ENCODE results near the gene PCDHGA12. TPM values are rescaled to one million over a fixed set of nuclear protein-coding genes. Genes with fewer than 3 reads are reported as not detected.
A peak's percentile ranks its signal among the peaks of the same experiment; 100 is the strongest.

The PCDHGA12 gene
- total RNA-seq, 2 donors from 2014 or later, result 1.4 to 4.1 TPM

- DNase-seq, result peak; percentile 93
- Histone ChIP-seq H3K27ac (ENCODE audit: low read depth, low read length) (no peak overlapping the region), H3K4me1 (ENCODE audit: control insufficient read depth, insufficient read depth, low read length) (peaks cover 3% of the 10 kb centered on the region), H3K27me3 (ENCODE audit: control insufficient read depth, insufficient read depth, low read length, poor library complexity, severe bottlenecking) (peaks cover 12% of the 10 kb centered on the region), H3K4me3 (ENCODE audit: low read length) (no peak overlapping the region), H3K9me3 (ENCODE audit: control insufficient read depth, low read length) (no peaks in the 10 kb centered on the region), H3K36me3 (ENCODE audit: control insufficient read depth, insufficient read depth, low read length) (no peaks in the 10 kb centered on the region), H3K9ac (ENCODE audit: extremely low read depth, low read length, poor library complexity, severe bottlenecking) (no peak overlapping the region)
- Mint-ChIP-seq H3K27me3 (ENCODE audit: insufficient read depth) (peaks cover 31% of the 10 kb centered on the region), H3K9me3 (no peaks in the 10 kb centered on the region), H3K27ac (no peak overlapping the region), H3K4me1 (peaks cover 17% of the 10 kb centered on the region), H3K4me3 (peak overlapping the region; percentile 19), H3K36me3 (ENCODE audit: low read depth) (peaks cover 11% of the 10 kb centered on the region)
- WGBS, 2 experiments (ENCODE audit: insufficient coverage in 1 of 2, insufficient read length in 1 of 2), result 94 to 96% methylated on average over 15 to 20 of the region's 20 CpGs
- TF ChIP-seq, protein P1, sequence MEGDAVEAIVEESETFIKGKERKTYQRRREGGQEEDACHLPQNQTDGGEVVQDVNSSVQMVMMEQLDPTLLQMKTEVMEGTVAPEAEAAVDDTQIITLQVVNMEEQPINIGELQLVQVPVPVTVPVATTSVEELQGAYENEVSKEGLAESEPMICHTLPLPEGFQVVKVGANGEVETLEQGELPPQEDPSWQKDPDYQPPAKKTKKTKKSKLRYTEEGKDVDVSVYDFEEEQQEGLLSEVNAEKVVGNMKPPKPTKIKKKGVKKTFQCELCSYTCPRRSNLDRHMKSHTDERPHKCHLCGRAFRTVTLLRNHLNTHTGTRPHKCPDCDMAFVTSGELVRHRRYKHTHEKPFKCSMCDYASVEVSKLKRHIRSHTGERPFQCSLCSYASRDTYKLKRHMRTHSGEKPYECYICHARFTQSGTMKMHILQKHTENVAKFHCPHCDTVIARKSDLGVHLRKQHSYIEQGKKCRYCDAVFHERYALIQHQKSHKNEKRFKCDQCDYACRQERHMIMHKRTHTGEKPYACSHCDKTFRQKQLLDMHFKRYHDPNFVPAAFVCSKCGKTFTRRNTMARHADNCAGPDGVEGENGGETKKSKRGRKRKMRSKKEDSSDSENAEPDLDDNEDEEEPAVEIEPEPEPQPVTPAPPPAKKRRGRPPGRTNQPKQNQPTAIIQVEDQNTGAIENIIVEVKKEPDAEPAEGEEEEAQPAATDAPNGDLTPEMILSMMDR (conservative IDR thresholded peaks at IDR 0.05), result peak; percentile 94
Measured at GRCh38 chr5:141478321-141478945, 48.1 kb downstream of the PCDHGA12 start.

DNA sequence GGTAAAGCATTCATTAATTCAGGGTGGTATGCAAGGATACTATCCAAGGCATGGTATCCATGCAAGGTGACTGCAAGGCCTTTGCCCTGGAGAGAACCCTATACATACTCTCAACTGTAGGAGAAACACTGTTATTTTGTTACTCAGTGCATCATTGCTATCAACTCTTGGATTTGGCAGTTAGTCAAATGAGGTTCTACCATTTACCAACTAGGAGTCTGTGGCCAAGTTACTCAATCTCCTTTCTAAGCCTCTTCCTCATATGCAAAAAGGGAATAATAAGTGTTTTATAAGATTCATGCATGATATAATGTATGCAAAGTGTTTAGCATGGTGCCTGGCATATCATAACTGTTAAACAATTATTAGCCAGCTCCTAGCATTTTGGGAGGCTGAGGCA is 49.5 kb downstream of the PCDHGA12 start:
- Mint-ChIP-seq H3K27me3 (ENCODE audit: insufficient read depth) (peaks cover 29% of the 10 kb centered on the region), H3K27ac (no peak overlapping the region), H3K36me3 (ENCODE audit: low read depth) (peaks cover 11% of the 10 kb centered on the region), H3K4me1 (peaks cover 28% of the 10 kb centered on the region), H3K4me3 (no peak overlapping the region), H3K9me3 (no peaks in the 10 kb centered on the region)
- H3K27me3 ChIP-seq (ENCODE audit: control insufficient read depth, insufficient read depth, low read length, poor library complexity, severe bottlenecking), result peaks cover 12% of the 10 kb centered on the region
- peaks cover 6% of the 10 kb centered on the region for H3K4me1 ChIP-seq (ENCODE audit: control insufficient read depth, insufficient read depth, low read length)
- no peaks in the 10 kb centered on the region for H3K36me3 ChIP-seq (ENCODE audit: control insufficient read depth, insufficient read depth, low read length)
- no peak overlapping the region for H3K9ac ChIP-seq (ENCODE audit: extremely low read depth, low read length, poor library complexity, severe bottlenecking)
- no peak for DNase-seq
- TF ChIP-seq, protein P1 (conservative IDR thresholded peaks at IDR 0.05), result no peak
- H3K4me3 ChIP-seq (ENCODE audit: low read length), result no peak overlapping the region
- no peak overlapping the region for H3K27ac ChIP-seq (ENCODE audit: low read depth, low read length)
- H3K9me3 ChIP-seq (ENCODE audit: control insufficient read depth, low read length), result no peaks in the 10 kb centered on the region

Other genes starting within 250 kb of the PCDHGA12 start
- 10 to 100 TPM in 1 of 2 donors, 1 to 10 TPM in 1; 9.7 to 14.8 TPM for gene PCDHB16, start 248.1 kb upstream of the PCDHGA12 start, total RNA-seq
- gene PCDHB9, start 243.3 kb upstream of the PCDHGA12 start, total RNA-seq, result 1 to 10 TPM; 3.2 to 5.1 TPM
- 1 to 10 TPM; 2.9 to 3.5 TPM for gene PCDHB10, start 238.2 kb upstream of the PCDHGA12 start, total RNA-seq
- 1 to 10 TPM; 2.6 to 4.7 TPM for gene PCDHB11, start 230.9 kb upstream of the PCDHGA12 start, total RNA-seq
- 1 to 10 TPM; 1.6 to 5.0 TPM for gene PCDHB12, start 221.8 kb upstream of the PCDHGA12 start, total RNA-seq
- gene PCDHB13, start 216.6 kb upstream of the PCDHGA12 start, total RNA-seq, result 1 to 10 TPM; 1.8 to 3.3 TPM
- gene PCDHB14, start 207.2 kb upstream of the PCDHGA12 start, total RNA-seq, result 1 to 10 TPM; 2.6 to 2.8 TPM
- gene PCDHB15, start 185.1 kb upstream of the PCDHGA12 start, total RNA-seq, result 1 to 10 TPM; 3.7 to 9.8 TPM
- under 1 TPM; 0.55 to 0.68 TPM for gene SLC25A2, start 126.5 kb upstream of the PCDHGA12 start, total RNA-seq
- gene TAF7, start 109.7 kb upstream of the PCDHGA12 start, total RNA-seq, result 10 to 100 TPM; 85.4 to 99.0 TPM
- 1 to 10 TPM in 1 of 2 donors, under 1 TPM in 1; 0.38 to 2.2 TPM for gene PCDHGA1, start 100.0 kb upstream of the PCDHGA12 start, total RNA-seq
- gene PCDHGA2, start 91.7 kb upstream of the PCDHGA12 start, total RNA-seq, result 1 to 10 TPM in 1 of 2 donors, under 1 TPM in 1; 0.09 to 2.0 TPM
- 1 to 10 TPM in 1 of 2 donors, not detected in 1; 4.3 TPM for gene PCDHGA3, start 86.7 kb upstream of the PCDHGA12 start, total RNA-seq
- 1 to 10 TPM; 1.4 to 6.6 TPM for gene PCDHGB1, start 80.4 kb upstream of the PCDHGA12 start, total RNA-seq
- 1 to 10 TPM in 1 of 2 donors, under 1 TPM in 1; 0.86 to 5.0 TPM for gene PCDHGA4, start 75.5 kb upstream of the PCDHGA12 start, total RNA-seq
- gene PCDHGB2, start 70.5 kb upstream of the PCDHGA12 start, total RNA-seq, result 1 to 10 TPM; 1.6 to 5.2 TPM
- 1 to 10 TPM in 1 of 2 donors, under 1 TPM in 1; 0.51 to 3.0 TPM for gene PCDHGA5, start 66.3 kb upstream of the PCDHGA12 start, total RNA-seq
- 1 to 10 TPM in 1 of 2 donors, under 1 TPM in 1; 0.40 to 4.6 TPM for gene PCDHGB3, start 60.3 kb upstream of the PCDHGA12 start, total RNA-seq
- 1 to 10 TPM in 1 of 2 donors, under 1 TPM in 1; 0.55 to 3.8 TPM for gene PCDHGA6, start 56.6 kb upstream of the PCDHGA12 start, total RNA-seq
- 1 to 10 TPM in 1 of 2 donors, under 1 TPM in 1; 0.40 to 1.9 TPM for gene PCDHGA7, start 47.8 kb upstream of the PCDHGA12 start, total RNA-seq
- 10 to 100 TPM; 10.7 to 13.9 TPM for gene PCDHGB4, start 42.8 kb upstream of the PCDHGA12 start, total RNA-seq
- 1 to 10 TPM; 1.1 to 3.0 TPM for gene PCDHGA8, start 37.9 kb upstream of the PCDHGA12 start, total RNA-seq
- gene PCDHGB5, start 32.6 kb upstream of the PCDHGA12 start, total RNA-seq, result 10 to 100 TPM in 1 of 2 donors, 1 to 10 TPM in 1; 1.3 to 17.3 TPM
- 1 to 10 TPM in 1 of 2 donors, under 1 TPM in 1; 0.89 to 7.3 TPM for gene PCDHGA9, start 27.7 kb upstream of the PCDHGA12 start, total RNA-seq
- 10 to 100 TPM in 1 of 2 donors, 1 to 10 TPM in 1; 8.3 to 10.8 TPM for gene PCDHGB6, start 22.5 kb upstream of the PCDHGA12 start, total RNA-seq
- gene PCDHGA10, start 17.5 kb upstream of the PCDHGA12 start, total RNA-seq, result 10 to 100 TPM in 1 of 2 donors, 1 to 10 TPM in 1; 3.2 to 20.7 TPM
- gene PCDHGB7, start 12.8 kb upstream of the PCDHGA12 start, total RNA-seq, result 10 to 100 TPM; 15.3 to 19.3 TPM
- 10 to 100 TPM in 1 of 2 donors, 1 to 10 TPM in 1; 8.5 to 10.6 TPM for gene PCDHGA11, start 9.5 kb upstream of the PCDHGA12 start, total RNA-seq
- gene PCDHGC3, start 45.5 kb downstream of the PCDHGA12 start, total RNA-seq, result 10 to 100 TPM; 13.9 to 27.6 TPM
- 1 to 10 TPM; 2.6 to 3.0 TPM for gene PCDHGC4, start 54.5 kb downstream of the PCDHGA12 start, total RNA-seq
- 1 to 10 TPM in 1 of 2 donors, under 1 TPM in 1; 0.71 to 1.8 TPM for gene PCDHGC5, start 58.6 kb downstream of the PCDHGA12 start, total RNA-seq
- gene DIAPH1, start 188.5 kb downstream of the PCDHGA12 start, total RNA-seq, result 100 to 1,000 TPM; 104 to 106 TPM
- gene HDAC3, start 206.3 kb downstream of the PCDHGA12 start, total RNA-seq, result 10 to 100 TPM; 73.3 to 78.9 TPM
- 1 to 10 TPM; 3.1 to 6.2 TPM for gene RELL2, start 206.5 kb downstream of the PCDHGA12 start, total RNA-seq
- 10 to 100 TPM; 34.8 to 41.7 TPM for gene FCHSD1, start 220.9 kb downstream of the PCDHGA12 start, total RNA-seq